ENCODE measurements around the gene NPIPA8.
"Not testable (repeated sequence)": the region's sequence is repeated elsewhere in the genome, so short reads cannot be mapped to it uniquely, and the experiment has no call there.

GRCh38 chr16:18307241-18307640 is 29.3 kb downstream of the NPIPA8 start:
- not testable (repeated sequence) for TF ChIP-seq CTCF (conservative IDR thresholded peaks at IDR 0.05; ENCODE audit: low read length); EZH2phosphoT487 (IDR thresholded peaks at IDR 0.05; ENCODE audit: borderline replicate concordance, low read depth, low read length)

All from OCI-LY7 (cell line).